Gastroesophageal sphincter (tissue), 2 donors: ENCODE measurements around the gene NR2F6.
A peak's percentile ranks its signal among the peaks of the same experiment; 100 is the strongest.

Experiments used
- POLR2A ChIP-seq, 2 donors: fragments of 450-650 bp; IDR thresholded peaks; one replicate each; pipeline ENCODE4 v1.6.1; 2017; ENCODE audit warnings: antibody characterized with exemption in 2 of 2, mild to moderate bottlenecking in 2 of 2, moderate library complexity in 1 of 2
- POLR2AphosphoS5 ChIP-seq: sonication (generic); formaldehyde crosslinking; IDR thresholded peaks from one replicate; pipeline ENCODE4 v1.6.1; 2017; ENCODE audit warnings: antibody characterized with exemption

- TF ChIP-seq POLR2AphosphoS5 (peak; percentile 77), POLR2A (IDR thresholded peaks at IDR 0.05) (peak; percentile 31 to 53)
Measured at GRCh38 chr19:17215127-17215971, 30.4 kb downstream of the NR2F6 start, which contains the start of gene USE1.
